NK-92 (cell line): ENCODE measurements around the gene UGT1A10.
"Not testable (repeated sequence)": the region's sequence is repeated elsewhere in the genome, so short reads cannot be mapped to it uniquely, and the experiment has no call there.

Experiments
- DNase-seq: peaks from one replicate; lab custom pipeline; 2025; ENCODE audit not compliant: unreplicated experiment; lab: John Stamatoyannopoulos, UW

Gene UGT1A10

GRCh38 chr2:233736868-233737653 lies 100.8 kb downstream of the UGT1A10 start:
- not testable (repeated sequence) for DNase-seq

- no peak for DNase-seq
Measured at GRCh38 chr2:233740870-233741269, 104.6 kb downstream of the UGT1A10 start.

- no peak for DNase-seq
Measured at GRCh38 chr2:233743464-233744259, 107.4 kb downstream of the UGT1A10 start.

GRCh38 chr2:233745073-233745755 lies 109.0 kb downstream of the UGT1A10 start:
- no peak for DNase-seq

- not testable (repeated sequence) for DNase-seq
Measured at GRCh38 chr2:233745838-233746237, 109.6 kb downstream of the UGT1A10 start.

GRCh38 chr2:233746475-233747282 lies 110.4 kb downstream of the UGT1A10 start:
- DNase-seq, result no peak

GRCh38 chr2:233747283-233747544 lies 111.0 kb downstream of the UGT1A10 start:
- DNase-seq, result no peak

GRCh38 chr2:233750689-233751088 lies 114.4 kb downstream of the UGT1A10 start:
- DNase-seq, result not testable (repeated sequence)

GRCh38 chr2:233751212-233752009 lies 115.2 kb downstream of the UGT1A10 start:
- DNase-seq, result not testable (repeated sequence)

GRCh38 chr2:233754872-233755611 lies 118.8 kb downstream of the UGT1A10 start:
- no peak for DNase-seq

GRCh38 chr2:233756429-233757081 lies 120.3 kb downstream of the UGT1A10 start:
- DNase-seq, result no peak

- no peak for DNase-seq
Measured at GRCh38 chr2:233758141-233758540, 121.9 kb downstream of the UGT1A10 start.

GRCh38 chr2:233758849-233759248 lies 122.6 kb downstream of the UGT1A10 start:
- DNase-seq, result no peak

- no peak for DNase-seq
Measured at GRCh38 chr2:233760043-233760442, 123.8 kb downstream of the UGT1A10 start, which contains the start of gene UGT1A1. Gene UGT1A1 (plus strand): TSS chr2:233760270. CDS start chr2:233760288, 18 bp downstream.

- DNase-seq, result no peak
Measured at GRCh38 chr2:233761040-233761769, 125.0 kb downstream of the UGT1A10 start.

- DNase-seq, result no peak
Measured at GRCh38 chr2:233764264-233764663, 128.0 kb downstream of the UGT1A10 start.

GRCh38 chr2:233764761-233765160 lies 128.5 kb downstream of the UGT1A10 start:
- DNase-seq, result no peak

- DNase-seq, result no peak
Measured at GRCh38 chr2:233766416-233766815, 130.2 kb downstream of the UGT1A10 start.
